ENCODE data around the gene ID3. TPM values are rescaled to one million over a fixed set of nuclear protein-coding genes. Genes with fewer than 3 reads are reported as not detected.

The ID3 gene, protein sequence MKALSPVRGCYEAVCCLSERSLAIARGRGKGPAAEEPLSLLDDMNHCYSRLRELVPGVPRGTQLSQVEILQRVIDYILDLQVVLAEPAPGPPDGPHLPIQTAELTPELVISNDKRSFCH
- polyA plus RNA-seq (8.0 and 10.2 TPM in 2 replicates), polyA minus RNA-seq (3.4 and 6.1 TPM in 2 replicates)

- no peaks in the 10 kb centered on the region for H4K20me1 ChIP-seq (ENCODE audit: insufficient read depth)
- H3K4me2 ChIP-seq (ENCODE audit: low read length) = peak within 1 kb of the TSS; percentile 66
- peaks cover 61% of the 10 kb centered on the region for H3K27me3 ChIP-seq (ENCODE audit: insufficient read depth, low read depth, low read length)
- H3K9me2 ChIP-seq (ENCODE audit: insufficient read depth, low read length) = no peaks in the 10 kb centered on the region
- H3K36me3 ChIP-seq (ENCODE audit: insufficient read depth, low read length) = no peaks in the 10 kb centered on the region
- no peaks in the 10 kb centered on the region for H3K79me2 ChIP-seq (replicated peaks; ENCODE audit: insufficient read depth, low read length)
- no peaks in the 10 kb centered on the region for H3F3A ChIP-seq (ENCODE audit: insufficient read depth, low read length, poor library complexity, severe bottlenecking)
- TF ChIP-seq EZH2 (IDR thresholded peaks at IDR 0.05; ENCODE audit: borderline replicate concordance, insufficient read depth, low read length, poor library complexity, severe bottlenecking) = no peak
- peak; percentile 41 for TF ChIP-seq MXI1 (conservative IDR thresholded peaks at IDR 0.05; ENCODE audit: poor library complexity, severe bottlenecking)
- TF ChIP-seq, protein P1, sequence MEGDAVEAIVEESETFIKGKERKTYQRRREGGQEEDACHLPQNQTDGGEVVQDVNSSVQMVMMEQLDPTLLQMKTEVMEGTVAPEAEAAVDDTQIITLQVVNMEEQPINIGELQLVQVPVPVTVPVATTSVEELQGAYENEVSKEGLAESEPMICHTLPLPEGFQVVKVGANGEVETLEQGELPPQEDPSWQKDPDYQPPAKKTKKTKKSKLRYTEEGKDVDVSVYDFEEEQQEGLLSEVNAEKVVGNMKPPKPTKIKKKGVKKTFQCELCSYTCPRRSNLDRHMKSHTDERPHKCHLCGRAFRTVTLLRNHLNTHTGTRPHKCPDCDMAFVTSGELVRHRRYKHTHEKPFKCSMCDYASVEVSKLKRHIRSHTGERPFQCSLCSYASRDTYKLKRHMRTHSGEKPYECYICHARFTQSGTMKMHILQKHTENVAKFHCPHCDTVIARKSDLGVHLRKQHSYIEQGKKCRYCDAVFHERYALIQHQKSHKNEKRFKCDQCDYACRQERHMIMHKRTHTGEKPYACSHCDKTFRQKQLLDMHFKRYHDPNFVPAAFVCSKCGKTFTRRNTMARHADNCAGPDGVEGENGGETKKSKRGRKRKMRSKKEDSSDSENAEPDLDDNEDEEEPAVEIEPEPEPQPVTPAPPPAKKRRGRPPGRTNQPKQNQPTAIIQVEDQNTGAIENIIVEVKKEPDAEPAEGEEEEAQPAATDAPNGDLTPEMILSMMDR (IDR thresholded peaks at IDR 0.05; ENCODE audit: poor library complexity, severe bottlenecking) = no peak
- peak; percentile 35 for TF ChIP-seq POLR2AphosphoS5 (IDR thresholded peaks at IDR 0.05)
- peak within 1 kb of the TSS; percentile 52 for H3K9ac ChIP-seq (ENCODE audit: low read length)
- H3K27ac ChIP-seq (ENCODE audit: low read length) = no peak within 1 kb of the TSS
- H3K4me3 ChIP-seq (ENCODE audit: low read length) = peak within 1 kb of the TSS; percentile 64
- H2AFZ ChIP-seq (ENCODE audit: low read depth, low read length) = no peak within 1 kb of the TSS
- no peaks in the 10 kb centered on the region for H3K9me3 ChIP-seq (ENCODE audit: low read length)
These were observed at the start of gene ID3 for GRCh38 chr1:23559136-23559984. Gene ID3, minus strand, starts transcription at chr1:23559501. Its CDS starts 75 bp downstream, at chr1:23559426.

DNA sequence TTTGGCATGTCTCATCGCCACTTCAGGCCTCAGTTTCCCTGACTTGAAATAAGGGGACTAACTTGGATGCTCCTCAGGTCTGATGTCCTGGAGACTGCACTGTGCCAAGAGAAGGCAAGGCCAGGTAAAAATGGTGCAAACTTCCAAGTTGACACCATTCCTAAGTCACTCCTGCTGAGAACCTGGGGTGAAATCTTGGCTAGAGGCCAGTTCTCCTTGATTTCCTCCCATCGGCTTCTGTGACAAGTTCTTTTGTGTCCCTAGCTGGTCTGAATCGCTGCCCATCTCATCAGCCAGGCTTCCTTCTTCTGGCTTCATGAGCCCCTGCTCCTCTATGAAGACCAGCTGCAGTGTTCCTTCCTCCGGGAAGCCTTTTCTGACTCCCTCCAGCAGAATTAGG, 48.6 kb upstream of the ID3 start:
- Histone ChIP-seq H2AFZ (ENCODE audit: low read depth, low read length) (no peak overlapping the region), H3K27ac (ENCODE audit: low read length) (no peak overlapping the region), H4K20me1 (ENCODE audit: insufficient read depth) (no peaks in the 10 kb centered on the region), H3K79me2 (replicated peaks; ENCODE audit: insufficient read depth, low read length) (no peaks in the 10 kb centered on the region), H3K9me3 (ENCODE audit: low read length) (no peaks in the 10 kb centered on the region), H3K4me3 (ENCODE audit: low read length) (no peak overlapping the region), H3K9me2 (ENCODE audit: insufficient read depth, low read length) (no peaks in the 10 kb centered on the region), H3K4me2 (ENCODE audit: low read length) (no peak overlapping the region), H3K36me3 (ENCODE audit: insufficient read depth, low read length) (no peaks in the 10 kb centered on the region), H3K9ac (ENCODE audit: low read length) (no peak overlapping the region), H3K27me3 (ENCODE audit: insufficient read depth, low read depth, low read length) (no peaks in the 10 kb centered on the region), H3F3A (ENCODE audit: insufficient read depth, low read length, poor library complexity, severe bottlenecking) (no peaks in the 10 kb centered on the region)
- no peak for TF ChIP-seq TAF1 (IDR thresholded peaks at IDR 0.05; ENCODE audit: low read depth)
- no peak for TF ChIP-seq SMC3 (conservative IDR thresholded peaks at IDR 0.05; ENCODE audit: poor library complexity)
- TF ChIP-seq EZH2 (IDR thresholded peaks at IDR 0.05; ENCODE audit: borderline replicate concordance, insufficient read depth, low read length, poor library complexity, severe bottlenecking) = no peak
- no peak for TF ChIP-seq POLR2AphosphoS5 (IDR thresholded peaks at IDR 0.05)
- no peak for TF ChIP-seq REST (IDR thresholded peaks at IDR 0.05; ENCODE audit: borderline replicate concordance)
- no peak for TF ChIP-seq EP300 (conservative IDR thresholded peaks at IDR 0.05; ENCODE audit: poor library complexity, severe bottlenecking)
- no peak for TF ChIP-seq MXI1 (conservative IDR thresholded peaks at IDR 0.05; ENCODE audit: poor library complexity, severe bottlenecking)
- TF ChIP-seq RAD21 (conservative IDR thresholded peaks at IDR 0.05) = no peak
- TF ChIP-seq, protein P1 (IDR thresholded peaks at IDR 0.05; ENCODE audit: poor library complexity, severe bottlenecking) = no peak

Measured in neural cell (in vitro differentiated cells).